ENCODE data around the gene GRIA3. TPM values are rescaled to one million over a fixed set of nuclear protein-coding genes. Genes with fewer than 3 reads are reported as not detected.

GRIA3 gene
- total RNA-seq, 1 experiment from 2014 or later = 1.4 TPM

DNA sequence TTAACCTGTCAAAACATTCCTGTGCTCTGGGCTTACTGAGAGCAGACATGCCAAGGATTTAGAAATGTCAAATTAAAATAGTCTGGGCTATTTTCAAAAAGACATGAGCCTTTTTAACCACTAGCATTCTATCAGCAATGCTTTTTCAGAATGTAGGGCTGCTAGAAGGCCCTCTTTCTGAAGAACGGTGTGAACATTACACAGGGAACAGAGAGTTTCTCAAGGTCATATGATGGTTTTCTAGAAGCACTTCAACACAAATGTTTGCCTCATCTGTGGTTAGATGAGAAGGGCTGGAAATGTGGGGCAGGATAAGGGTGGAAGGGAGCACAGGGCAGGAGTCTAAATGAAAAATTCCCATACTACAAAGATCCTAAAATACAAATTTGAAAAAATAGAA is 39.3 kb downstream of the GRIA3 start:
- no peak overlapping the region for H2BK5ac ChIP-seq (ENCODE audit: insufficient read length, low read length)
- H3K9me3 ChIP-seq (ENCODE audit: control insufficient read depth, low read depth, low read length) = peaks cover 49% of the 10 kb centered on the region
- H3K4me1 ChIP-seq (ENCODE audit: insufficient read depth, low read length) = no peaks in the 10 kb centered on the region
- no peaks in the 10 kb centered on the region for H4K20me1 ChIP-seq (ENCODE audit: control insufficient read depth, insufficient read depth, insufficient read length)
- DNase-seq = no peak
- H3K27me3 ChIP-seq (ENCODE audit: insufficient read depth, low read length) = peaks cover 2% of the 10 kb centered on the region; the same call in 1 of the 2 replicates
- H4K91ac ChIP-seq (ENCODE audit: insufficient read length, low read depth, low read length) = no peak overlapping the region
- no peak overlapping the region for H3K4me3 Mint-ChIP-seq
- no peak overlapping the region for H4K5ac ChIP-seq (ENCODE audit: insufficient read length, low read depth, low read length)
- peaks cover 51% of the 10 kb centered on the region for H3K27me3 Mint-ChIP-seq (ENCODE audit: low read depth)
- no peaks in the 10 kb centered on the region for H3K79me1 ChIP-seq (ENCODE audit: insufficient read depth, low read depth, low read length, poor library complexity, severe bottlenecking)
- TF ChIP-seq, protein P1, sequence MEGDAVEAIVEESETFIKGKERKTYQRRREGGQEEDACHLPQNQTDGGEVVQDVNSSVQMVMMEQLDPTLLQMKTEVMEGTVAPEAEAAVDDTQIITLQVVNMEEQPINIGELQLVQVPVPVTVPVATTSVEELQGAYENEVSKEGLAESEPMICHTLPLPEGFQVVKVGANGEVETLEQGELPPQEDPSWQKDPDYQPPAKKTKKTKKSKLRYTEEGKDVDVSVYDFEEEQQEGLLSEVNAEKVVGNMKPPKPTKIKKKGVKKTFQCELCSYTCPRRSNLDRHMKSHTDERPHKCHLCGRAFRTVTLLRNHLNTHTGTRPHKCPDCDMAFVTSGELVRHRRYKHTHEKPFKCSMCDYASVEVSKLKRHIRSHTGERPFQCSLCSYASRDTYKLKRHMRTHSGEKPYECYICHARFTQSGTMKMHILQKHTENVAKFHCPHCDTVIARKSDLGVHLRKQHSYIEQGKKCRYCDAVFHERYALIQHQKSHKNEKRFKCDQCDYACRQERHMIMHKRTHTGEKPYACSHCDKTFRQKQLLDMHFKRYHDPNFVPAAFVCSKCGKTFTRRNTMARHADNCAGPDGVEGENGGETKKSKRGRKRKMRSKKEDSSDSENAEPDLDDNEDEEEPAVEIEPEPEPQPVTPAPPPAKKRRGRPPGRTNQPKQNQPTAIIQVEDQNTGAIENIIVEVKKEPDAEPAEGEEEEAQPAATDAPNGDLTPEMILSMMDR (conservative IDR thresholded peaks at IDR 0.05) = no peak
- no peak overlapping the region for H4K8ac ChIP-seq (replicated peaks; ENCODE audit: insufficient read length, low read depth, low read length)
- WGBS (ENCODE audit: extremely low coverage, insufficient read length, low lambda C conversion rate) = no CpG with 5 or more reads among the region's 1 CpG
- H3K27ac Mint-ChIP-seq = no peak overlapping the region; a peak in 1 of 7 replicates
- H3K27ac ChIP-seq (ENCODE audit: insufficient read length, low read depth, low read length) = no peak overlapping the region
- no peak overlapping the region for H2BK12ac ChIP-seq (ENCODE audit: insufficient read length, low read depth, low read length)
- H3K56ac ChIP-seq (ENCODE audit: insufficient read length, low read depth, low read length) = no peak overlapping the region
- H3K23ac ChIP-seq (ENCODE audit: insufficient read length, low read depth, low read length) = no peak overlapping the region
- H2BK15ac ChIP-seq (ENCODE audit: low read depth, low read length) = no peak overlapping the region
- H3K4ac ChIP-seq (ENCODE audit: low read depth, low read length) = no peak overlapping the region
- no peak overlapping the region for H3K4me2 ChIP-seq (ENCODE audit: insufficient read depth, insufficient read length, low read length)
- H3T11ph ChIP-seq (ENCODE audit: low read length) = no peak overlapping the region
- H3K14ac ChIP-seq (ENCODE audit: insufficient read depth, low read length) = no peak overlapping the region
- no peak overlapping the region for H2AK5ac ChIP-seq (ENCODE audit: insufficient read length, low read length)
- no peak overlapping the region for H2AFZ ChIP-seq (ENCODE audit: low read length)
- H3K4me1 Mint-ChIP-seq = peaks cover 6 to 17% of the 10 kb centered on the region in 2 experiments
- H3K79me2 ChIP-seq (ENCODE audit: insufficient read depth, low read length) = no peaks in the 10 kb centered on the region
- peaks cover 0 to 6% (median 2%) of the 10 kb centered on the region in 3 experiments; a peak in 4 of 7 replicates for H3K36me3 Mint-ChIP-seq (ENCODE audit: insufficient read depth in 1 of 3, low read depth in 3 of 3)
- H3K9me3 Mint-ChIP-seq = peaks cover 0 to 57% of the 10 kb centered on the region in 2 experiments; a peak in 3 of 5 replicates
- no peak overlapping the region for H3K18ac ChIP-seq (ENCODE audit: insufficient read length, low read depth, low read length)
- H3K23me2 ChIP-seq (ENCODE audit: insufficient read length, low read depth, low read length, poor library complexity, severe bottlenecking) = no peaks in the 10 kb centered on the region
- H2BK120ac ChIP-seq (ENCODE audit: low read depth, low read length, poor library complexity, severe bottlenecking) = no peak overlapping the region
- no peak overlapping the region for H3K9ac ChIP-seq (ENCODE audit: extremely low read depth, insufficient read length, low read length)
- no peak overlapping the region for H2BK20ac ChIP-seq (ENCODE audit: low read depth, low read length, poor library complexity, severe bottlenecking)

Measured in H9 (cell line).